Measurements from ENCODE around the gene ZNF506.
"Not testable (repeated sequence)": the region's sequence is repeated elsewhere in the genome, so short reads cannot be mapped to it uniquely, and the experiment has no call there.

Gene ZNF506

GRCh38 chr19:19746286-19747213, 75.0 kb downstream of the ZNF506 start:
- no peak for DNase-seq

DNA sequence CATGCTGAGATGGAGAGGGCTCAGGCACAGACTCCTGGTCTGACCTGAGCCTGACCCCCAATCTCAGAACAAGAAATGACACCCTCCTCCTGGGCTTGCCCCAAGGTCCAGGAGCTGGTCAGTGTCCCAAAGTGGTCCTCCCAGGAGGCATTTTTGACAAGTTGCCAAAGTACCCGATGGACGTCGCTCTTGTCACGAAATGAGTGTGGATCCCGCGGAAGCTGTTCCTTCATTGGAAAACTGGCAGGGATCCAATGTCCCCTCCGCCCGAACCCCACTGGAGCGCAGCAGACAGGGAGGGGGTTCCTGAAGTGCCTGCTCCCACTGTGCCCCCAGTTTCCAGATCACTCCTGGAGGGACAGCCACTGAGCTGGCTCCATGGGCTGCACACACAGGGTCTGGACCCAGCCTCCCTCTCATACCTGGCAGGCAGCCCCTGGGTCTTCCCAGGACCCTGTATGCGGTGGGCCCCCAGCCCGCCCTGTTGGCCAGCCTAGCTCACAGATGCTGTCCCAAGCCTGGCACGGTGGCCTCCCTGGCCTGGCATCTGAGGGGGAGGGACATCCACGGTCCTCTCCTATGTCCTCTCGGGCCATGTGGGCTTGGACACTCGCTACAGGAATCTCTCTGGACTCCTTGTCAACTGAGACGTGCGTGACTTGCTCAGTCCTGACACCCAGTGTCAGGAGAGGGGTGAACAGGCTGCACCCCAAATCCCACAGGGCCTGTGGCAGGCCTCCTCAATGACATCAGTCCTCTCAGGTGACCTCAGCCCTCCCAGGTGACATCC, 75.9 kb downstream of the ZNF506 start:
- no peak for DNase-seq

DNA sequence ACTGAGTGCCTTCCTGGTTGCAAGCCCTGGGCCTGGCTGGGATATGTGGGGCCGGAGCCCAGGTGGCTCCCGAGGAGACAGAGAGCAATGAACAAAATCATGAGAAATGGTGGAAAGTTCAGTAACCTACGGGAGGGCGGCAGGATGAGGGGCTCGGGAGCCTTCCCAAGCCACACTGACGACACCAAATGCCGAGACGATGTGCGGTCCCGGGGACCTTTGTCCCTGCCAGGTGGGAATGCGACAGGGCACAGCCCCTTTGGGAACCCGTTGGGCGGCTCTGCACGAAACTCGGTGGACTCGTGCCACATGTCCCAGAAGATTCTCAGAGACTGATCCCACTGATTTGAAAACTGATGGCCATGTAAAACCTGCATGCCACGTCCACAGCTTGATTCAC, 76.9 kb downstream of the ZNF506 start:
- no peak for DNase-seq

DNA sequence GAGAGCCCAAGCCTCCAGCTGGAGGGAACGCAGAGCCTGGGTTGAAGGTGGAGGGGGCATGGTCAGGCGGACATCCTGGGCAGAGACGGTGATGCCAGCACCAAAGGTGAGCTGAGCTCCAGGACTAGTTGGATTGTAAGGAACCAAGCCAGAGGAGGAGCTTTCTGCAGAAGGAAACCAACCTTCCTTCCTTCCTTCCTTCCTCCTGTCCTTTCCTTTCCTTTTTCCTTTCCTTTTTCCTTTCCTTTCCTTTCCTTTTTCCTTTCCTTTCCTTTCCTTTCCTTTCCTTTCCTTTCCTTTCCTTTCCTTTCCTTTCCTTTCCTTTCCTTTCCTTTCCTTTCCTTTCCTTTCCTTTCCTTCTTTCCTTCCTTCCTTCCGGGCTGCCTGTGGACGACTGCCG, 77.6 kb downstream of the ZNF506 start:
- DNase-seq, result not testable (repeated sequence)

DNA sequence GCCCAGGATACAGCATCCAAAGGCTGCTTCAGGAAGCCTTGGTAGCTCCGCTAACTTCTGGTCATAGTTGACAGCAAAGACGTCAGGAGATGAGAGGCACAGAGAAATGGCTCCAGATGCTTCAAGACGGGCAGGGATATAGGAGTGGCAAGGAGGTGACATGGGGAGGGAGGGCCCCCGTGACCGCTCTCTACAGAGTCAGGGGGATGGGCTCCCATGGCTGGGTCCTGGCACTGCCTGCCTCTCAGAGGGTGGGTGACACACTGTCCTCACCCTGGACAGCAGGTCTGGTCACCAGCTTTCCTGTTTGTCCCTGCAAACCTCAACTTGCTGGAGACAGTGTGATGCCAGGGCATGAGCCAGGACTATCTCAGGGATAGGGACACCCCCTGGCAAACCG, 78.4 kb downstream of the ZNF506 start:
- DNase-seq, result no peak

DNA sequence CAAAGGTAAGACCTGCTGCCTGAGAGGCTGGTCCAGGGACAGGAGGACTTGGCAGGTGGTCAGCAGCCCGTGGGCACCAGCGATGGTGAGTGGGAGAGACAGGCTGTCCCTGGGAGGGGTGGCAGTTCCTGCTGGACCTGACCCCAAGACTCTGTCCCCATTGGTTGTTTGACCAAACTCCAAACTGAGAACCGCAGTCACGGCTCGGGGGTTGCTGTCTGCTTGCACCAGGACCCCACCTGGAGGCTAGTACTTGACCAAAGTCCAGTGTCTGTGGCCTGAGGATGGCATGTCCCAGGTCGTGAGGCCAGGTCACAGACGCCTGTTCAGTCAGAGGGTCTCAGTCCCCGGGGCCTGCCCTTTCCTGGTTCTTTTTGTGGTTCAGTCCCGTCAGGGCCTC, 78.8 kb downstream of the ZNF506 start:
- DNase-seq, result no peak
